Kidney glomerular epithelial cell (primary cell): ENCODE results near the gene ACAA1.
"Not testable (repeated sequence)": the region's sequence is repeated elsewhere in the genome, so short reads cannot be mapped to it uniquely, and the experiment has no call there.

Source experiments
- DNase-seq: peaks from one replicate; lab custom pipeline; 2025; lab: John Stamatoyannopoulos, UW

ACAA1 gene

DNA sequence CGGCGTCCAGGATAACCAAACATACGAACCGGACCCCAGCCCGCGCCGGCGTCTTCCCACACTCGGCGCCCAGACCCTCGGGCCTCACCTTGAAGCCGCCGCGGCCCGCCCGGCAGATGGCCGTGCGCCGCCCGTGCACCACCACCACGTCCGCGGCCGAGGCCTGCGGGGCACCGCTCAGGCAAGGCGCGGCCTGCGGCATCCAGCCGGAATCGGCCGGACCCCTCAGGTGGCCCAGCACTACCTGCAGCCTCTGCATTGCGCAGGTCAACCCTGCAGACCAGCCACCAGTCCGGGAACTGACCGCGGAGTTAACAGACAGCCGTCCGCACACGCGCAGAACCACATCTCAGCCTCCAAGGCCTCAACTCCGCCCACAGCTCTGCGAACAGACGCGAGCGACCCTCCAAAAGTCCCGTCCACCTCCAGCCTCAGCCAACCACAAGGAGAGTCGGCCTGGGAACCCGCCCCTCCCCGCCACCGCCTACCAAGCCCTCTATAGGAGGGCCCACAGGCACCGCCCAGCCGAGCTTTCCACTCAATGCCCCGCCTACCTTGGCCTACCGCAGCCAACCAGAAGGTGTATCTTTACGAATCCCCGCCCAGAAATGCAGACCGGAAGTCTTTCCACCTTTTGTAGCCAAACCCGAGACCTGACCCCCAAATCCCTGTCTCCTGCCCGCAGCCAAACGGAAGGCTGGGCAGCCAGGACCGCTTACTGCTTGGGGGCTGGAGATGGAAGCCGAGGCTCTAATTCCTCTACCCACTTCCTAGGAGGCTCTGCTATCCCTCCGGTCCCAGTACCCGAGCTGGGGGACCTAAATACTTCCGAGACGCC, at the start of gene ACAA1:
ACAA1 (minus strand) TSS at position 351 of the 838 bp plus-strand sequence; CDS start at position 259, 92 bp downstream.
- peak; percentile 100 for DNase-seq

GRCh38 chr3:38177181-38177580, 40.3 kb upstream of the ACAA1 start:
- DNase-seq = no peak

DNA sequence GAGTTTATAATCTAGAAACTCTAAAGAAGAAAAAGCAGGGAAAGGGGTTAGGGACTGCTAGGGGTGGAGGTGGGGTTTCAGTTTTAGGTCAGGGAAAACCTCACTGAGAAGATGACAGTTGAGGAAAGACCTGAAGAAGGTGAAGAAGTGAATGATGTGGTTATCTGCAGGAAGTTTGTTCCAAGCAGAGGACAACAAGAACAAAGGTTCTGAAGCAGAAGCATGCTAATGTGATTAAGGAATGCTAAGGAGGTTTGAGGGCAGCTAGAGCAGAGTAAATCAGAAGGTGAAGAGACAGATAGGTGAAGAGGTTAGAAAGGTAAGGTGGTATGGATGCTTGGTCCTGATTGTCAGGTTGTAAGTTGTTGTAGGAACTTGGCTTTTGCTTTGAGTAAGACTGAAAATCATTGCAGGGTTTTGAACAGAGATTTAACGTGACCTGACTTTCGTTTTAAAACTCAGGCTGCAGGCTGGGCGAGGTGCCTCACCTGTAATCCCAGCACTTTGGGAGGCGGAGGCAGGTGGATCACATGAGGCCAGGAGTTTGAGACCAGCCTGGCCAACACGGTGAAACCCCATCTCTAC, 37.0 kb upstream of the ACAA1 start:
- no peak for DNase-seq

DNA sequence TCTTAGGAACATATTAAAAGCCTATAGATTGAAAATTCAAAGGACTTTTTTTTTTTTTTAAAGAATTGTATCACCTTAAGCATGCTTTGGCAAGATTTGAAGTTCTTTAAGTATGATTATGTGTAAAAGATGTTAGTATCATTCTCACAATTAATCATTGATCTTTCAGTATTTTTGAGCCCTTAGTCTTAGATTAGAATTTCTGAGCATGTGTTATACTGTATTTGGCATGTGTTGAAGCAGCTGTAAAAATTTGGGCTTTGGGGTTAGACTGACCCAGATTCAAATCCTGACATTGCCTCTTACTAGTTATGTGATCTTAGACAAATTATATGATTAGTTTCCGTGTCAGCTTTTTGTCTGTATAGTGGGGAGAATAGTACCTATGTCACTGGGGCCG, 34.7 kb upstream of the ACAA1 start:
- DNase-seq = no peak

DNA sequence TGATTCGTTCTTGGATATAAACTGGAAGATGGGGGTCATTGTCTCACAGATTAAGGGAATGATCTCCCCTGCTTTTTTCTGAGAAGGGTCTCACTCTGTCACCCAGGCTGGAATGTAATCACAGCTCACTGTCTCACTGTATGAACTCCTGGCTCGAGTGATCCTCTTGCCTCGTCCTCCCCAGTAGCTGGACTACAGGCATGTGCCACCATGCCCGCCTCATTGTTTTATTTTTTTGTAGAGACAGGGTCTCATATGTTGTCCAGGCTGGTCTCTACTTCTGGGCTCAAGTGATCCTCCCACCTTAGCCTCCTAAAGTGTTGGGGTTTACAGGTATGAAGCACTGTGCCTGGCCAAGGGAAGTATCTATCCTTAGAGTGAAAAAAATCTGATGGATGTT, 33.8 kb upstream of the ACAA1 start:
- no peak for DNase-seq

DNA sequence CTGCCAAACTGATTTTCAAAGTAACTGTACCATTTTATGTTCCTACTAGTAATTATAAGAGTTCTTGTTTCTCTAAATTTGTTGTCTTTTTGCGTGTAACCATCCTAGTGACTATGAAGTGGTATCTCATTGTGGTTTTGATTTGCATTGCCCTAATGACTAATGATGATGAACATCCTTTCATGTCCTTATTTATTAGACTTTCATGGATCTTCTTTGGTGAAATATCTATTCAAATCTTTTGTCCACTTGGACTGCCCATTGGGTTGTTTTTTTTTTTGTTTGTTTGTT, 32.0 kb upstream of the ACAA1 start:
- no peak for DNase-seq

DNA sequence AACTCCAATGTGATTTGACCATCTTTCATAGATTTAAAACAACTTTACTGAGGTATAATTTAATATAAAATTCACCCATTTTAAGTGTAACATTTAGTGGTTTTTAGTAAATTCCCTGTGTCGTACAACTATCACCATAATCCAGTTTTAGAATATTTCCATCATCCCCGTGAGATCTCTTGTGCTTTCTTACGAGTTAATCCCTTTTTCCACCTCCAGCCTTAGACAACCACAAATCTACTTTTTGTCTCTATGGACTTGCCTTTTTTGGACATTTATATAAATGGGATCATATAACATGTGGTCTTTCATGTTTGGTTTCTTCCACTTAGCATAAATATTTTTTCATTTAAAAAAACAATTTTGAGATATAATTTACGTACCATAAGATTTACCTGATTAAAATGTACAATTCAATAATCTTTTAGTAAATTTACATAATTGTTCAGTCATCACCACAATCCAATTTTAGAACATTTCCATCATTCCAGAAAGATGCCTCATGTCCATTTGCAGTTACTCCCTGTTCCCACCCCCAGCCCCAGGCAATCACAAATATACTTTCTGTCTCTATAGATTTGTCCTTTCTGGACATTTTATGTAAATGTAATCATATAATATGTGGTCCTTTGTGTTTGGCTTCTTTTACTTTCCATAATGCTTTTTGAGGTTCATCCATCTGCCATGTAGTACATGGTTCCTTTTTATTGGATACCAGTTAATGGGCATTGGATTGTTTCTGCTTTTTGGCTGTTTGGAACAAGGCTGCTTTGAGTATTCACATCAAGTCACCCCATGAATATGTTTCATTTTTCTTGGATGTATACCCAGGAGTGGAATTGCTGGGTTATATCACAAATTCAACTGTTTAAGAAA, 31.5 kb upstream of the ACAA1 start:
- peak; percentile 16 for DNase-seq

GRCh38 chr3:38167591-38167990, 30.7 kb upstream of the ACAA1 start:
- no peak for DNase-seq

DNA sequence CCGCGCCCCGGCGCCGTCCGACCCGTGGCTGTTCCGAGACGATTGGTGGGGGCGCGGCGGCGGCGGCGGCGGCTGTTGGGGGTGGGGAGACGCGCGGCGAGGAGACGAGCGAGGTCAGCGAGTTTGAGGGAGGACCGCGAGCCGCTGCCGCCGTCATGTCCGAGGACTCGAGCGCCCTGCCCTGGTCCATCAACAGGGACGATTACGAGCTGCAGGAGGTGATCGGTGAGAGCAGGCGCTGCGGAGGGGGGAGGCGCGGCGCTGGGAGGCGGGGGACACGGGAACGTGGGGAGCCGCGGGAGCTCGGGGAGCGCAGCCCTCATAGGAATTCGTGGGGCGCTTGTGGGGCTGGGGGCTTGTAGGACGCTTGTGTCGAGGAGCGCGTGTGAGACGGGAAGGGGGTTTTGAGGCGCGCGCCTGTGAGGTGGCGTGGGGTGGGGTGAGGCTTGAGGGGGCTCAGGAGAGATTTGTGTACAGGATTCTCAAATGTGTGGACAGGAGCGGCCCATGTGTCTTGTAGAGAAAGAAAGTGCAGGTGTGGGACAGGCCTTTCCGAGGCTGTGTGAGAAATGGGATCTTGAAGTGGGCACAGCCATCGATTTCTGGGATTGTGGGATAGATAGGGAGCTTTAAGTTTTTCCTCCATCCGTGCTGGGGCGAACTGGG, 28.9 kb upstream of the ACAA1 start:
- DNase-seq = peak; percentile 51

DNA sequence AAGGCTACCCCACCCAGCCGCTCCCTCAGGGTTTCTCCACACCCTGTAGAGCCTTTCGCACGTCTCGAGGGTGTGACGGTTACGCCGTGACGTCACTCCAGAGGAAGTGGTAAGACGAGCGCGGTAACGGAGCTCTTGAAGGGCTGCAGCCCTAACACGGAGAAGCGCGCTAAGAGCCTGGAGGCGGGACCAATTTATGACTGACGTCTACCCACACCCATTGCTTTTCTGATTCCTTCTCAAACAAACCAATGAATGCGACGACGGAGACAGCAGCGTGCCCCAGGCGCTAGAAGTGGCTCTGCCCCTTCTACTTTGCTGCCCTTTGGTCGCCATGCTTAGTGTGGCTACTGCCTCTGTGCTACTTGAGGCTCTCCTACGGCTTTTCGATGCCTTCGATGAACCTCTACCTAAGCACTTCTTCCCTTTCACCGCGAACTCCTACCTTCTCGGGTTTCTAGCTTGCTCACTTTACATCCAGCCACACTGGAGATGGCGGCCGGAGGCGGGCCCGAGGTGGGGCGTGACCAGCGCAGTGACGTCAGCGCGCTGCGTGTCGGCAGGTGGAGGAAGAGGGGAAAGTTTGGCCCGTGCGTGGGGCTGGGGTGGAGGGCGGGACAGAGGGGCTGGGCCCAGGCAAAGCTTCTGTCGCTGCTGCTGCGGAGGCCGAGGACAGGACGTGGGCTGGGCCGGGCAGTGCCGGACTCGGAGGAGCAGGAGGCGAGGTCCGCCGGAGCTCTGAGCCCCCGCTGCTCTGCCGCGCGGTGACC, 28.2 kb upstream of the ACAA1 start, which contains the start of gene OXSR1:
OXSR1 (plus strand) TSS at position 586 of the 770 bp plus-strand sequence. CDS start 340 bp downstream, outside the sequence.
- peak; percentile 99 for DNase-seq

- no peak for DNase-seq
These were observed 27.7 kb upstream of the ACAA1 start for GRCh38 chr3:38164643-38164951.

- DNase-seq = no peak
These were observed 27.1 kb upstream of the ACAA1 start for GRCh38 chr3:38163841-38164642.

- no peak for DNase-seq
These were observed 26.4 kb upstream of the ACAA1 start for GRCh38 chr3:38163117-38163840.

- not testable (repeated sequence) for DNase-seq
These were observed 23.8 kb upstream of the ACAA1 start for GRCh38 chr3:38160704-38161103.

- DNase-seq = no peak
These were observed 21.5 kb upstream of the ACAA1 start for GRCh38 chr3:38158472-38158871.

DNA sequence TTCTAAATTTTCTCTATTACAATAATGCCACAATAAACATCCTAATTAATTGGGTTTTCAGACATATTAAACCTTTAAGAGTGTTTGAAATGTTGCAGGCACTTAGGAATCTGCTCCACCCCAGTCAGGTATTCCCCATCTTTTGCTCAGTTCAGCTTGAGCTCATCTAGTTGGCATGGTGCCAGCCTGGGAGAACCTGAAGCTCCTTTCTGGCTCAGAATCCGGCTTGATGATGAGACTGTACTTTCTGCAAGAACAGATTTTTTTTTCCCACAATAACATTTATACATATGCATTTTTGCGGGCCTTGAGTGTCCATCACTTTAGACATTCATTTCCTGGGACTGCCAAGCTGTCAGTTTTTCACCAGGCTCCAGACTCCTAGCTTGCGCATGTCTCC, 20.7 kb upstream of the ACAA1 start:
- DNase-seq = peak; percentile 21

DNA sequence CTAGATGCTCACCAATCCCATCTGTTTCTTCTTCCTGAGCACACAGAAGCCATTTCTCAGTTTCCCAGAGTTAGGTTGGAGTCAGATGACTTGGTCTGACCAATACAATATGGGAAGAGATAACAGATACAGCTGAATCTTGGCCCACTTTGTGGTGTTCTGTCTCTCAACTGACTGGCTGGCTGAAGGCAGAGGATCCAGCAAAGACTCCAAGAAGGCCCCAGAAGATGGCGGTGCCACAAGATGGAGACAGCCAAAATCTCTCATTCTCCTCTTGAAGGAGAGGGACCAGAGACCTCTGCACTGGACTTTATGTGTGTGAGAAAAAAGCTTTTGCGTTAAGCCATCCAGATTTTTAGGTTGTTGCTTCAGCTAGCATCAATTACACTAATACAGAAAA, 20.2 kb upstream of the ACAA1 start:
- DNase-seq = no peak

DNA sequence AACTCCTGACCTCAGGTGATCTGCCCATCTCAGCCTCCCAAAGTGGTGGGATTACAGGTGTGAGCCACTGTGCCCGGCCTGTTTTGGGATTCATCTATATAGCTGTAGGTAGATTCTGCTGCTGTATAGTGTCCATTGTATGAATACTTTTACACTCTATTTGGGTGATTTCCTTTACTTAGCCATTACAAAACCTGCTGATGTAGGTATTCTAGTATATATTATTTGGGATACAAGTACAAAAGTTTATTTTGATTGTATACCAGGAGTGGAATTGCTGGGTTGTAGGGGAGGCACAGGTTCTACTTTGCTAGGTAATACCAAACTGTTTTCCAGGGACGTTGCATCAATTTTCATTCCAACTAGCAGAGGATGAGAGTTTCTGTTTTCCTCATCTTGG, 18.9 kb upstream of the ACAA1 start:
- DNase-seq = no peak

DNA sequence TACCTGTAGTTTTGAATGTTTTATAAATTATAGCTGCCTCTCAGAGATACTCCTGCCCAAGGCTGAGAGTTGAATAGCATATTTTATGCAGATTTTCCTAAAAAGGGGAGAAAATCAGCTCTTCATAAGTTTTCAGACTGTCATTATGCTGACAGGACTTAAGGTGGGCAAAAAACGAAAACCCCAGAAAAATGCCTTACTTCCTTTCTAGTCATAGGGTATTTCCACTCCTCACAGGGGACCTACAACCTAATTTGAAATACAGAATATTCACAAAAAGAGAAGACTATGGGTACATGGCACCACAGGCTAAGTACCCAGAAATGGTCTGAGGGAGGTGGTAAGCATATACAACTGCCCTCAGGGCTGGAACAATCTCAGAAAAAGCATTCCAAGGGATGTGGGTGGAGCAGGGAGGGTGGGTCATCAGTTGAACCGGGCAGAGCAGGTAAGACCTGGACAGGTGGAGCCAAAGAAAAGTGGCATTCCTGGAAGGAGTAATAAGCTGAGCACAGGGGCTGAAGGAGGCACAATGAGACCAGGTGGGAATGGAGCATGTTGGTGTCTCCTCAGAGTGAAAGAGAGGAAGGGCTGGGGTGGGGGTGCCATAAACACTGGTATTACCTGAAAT, 17.8 kb upstream of the ACAA1 start:
- DNase-seq = no peak
